GM11168 (cell line): Measurements from ENCODE around the gene CLTCL1.

Experiments
- in situ Hi-C: fragments of 300-500 bp; cut with MboI; formaldehyde crosslinking; loops from one replicate; pipeline ENCODE4 v1.12.0; 2022; ENCODE audit warnings: low sequenced_read_pairs; ENCODE audit not compliant: unreplicated experiment

The CLTCL1 gene

DNA sequence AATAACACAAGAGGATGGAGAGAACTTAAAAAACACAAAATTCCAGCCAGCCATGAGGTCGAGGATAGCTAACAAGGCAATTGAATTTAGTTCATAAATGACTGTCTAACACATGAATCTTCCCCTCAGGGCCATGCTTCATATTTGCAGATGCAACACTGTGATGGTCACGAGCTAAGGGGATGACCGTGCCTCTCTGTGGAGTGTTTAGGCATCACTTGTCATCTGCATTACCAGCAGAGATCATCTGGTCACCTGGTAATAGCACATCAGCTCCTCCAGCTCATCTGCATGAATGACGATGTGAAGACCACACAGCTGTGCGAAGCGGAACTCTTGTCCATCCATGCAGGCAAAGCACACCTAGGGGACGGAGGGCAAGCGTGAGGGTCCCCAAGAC is 92.0 kb downstream of the CLTCL1 start:
- in situ Hi-C loops = no loop called here

DNA sequence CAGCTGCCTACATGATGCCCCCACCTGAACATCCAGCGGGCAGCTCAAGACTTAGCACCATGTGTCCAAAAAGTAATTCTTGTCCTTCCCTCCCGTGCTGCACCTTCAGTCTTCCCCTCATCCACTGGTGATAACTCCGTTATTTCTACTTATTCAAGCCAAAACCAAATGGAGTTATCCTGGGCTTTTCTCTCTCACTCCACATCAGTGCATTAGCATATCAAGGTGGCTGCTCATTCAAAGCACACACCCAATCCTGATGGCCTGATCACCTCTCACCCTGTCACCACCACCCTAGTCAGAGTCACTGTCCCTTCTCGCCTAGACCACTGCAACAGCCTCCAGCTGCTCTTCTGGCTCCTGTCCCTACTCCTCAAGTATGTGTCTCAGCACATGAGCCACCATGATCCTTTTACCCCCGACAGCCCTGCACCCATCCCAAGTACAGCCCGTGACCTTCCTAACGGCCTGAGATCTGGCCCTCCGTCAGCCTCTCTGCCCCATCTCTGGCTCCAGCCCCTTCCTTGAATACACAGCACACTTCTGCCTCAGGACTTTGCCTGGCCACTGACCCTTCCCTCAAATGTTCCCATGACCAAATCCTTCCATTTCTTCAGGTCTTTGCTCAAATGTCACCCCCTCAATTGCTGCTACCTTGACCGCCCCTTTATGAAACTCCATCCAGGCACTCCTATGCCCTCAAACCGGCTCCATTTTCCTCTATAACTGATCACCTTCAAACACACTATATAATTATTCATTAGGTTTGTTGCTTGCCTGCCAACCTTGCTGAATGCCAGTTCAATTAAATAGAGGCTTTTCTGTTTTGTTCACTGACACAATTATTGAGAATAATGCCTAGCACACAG is 93.3 kb downstream of the CLTCL1 start:
- in situ Hi-C loops = no loop called here

GRCh38 chr22:19196841-19197612 is 94.5 kb downstream of the CLTCL1 start:
- in situ Hi-C loops = no loop called here

DNA sequence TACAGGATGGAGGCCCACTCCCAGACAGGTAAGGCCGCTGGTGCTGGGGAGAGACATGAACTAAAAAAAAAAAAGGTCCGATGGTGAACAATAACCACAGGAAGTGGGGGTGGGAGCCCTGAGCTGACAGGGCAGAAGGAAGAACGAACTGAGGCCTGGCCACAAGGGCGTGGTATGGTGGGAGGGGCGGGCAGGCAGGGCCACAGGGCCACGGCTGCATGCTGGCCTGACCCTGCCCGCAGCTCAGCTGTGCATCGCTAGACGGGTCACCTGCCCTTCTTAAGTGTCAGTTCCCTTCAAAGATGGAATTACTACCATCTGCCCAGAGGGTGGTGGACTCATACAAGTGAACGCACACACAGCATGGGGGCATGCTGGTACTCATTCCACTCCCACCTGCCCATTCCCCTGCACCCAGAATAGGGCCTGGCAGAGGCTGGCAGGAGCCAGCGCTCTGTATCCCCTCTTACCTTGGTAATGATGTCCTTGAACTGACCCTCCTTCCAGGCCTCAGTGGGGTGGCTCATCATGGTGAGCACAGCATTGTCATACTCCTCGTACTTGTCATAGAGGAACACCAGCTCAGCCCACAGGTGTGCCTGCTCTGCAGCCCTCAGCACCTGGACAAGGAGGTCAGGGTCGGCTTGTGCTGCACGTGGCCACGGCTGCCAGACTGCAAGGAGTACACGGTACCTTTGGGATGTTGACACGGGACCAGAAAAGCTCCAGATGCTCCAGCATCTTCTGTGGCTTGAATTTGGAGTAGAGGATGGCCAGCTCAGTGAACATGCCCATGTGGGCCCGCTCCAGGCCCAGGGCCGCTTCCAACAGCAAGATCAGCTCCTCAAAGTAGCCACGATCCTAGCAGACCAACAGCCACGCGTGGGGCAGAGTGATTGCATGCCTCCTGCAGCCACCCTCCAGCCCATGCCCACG is 95.5 kb downstream of the CLTCL1 start:
- in situ Hi-C loops = no loop called here

- in situ Hi-C loops = no loop called here
Observed at GRCh38 chr22:19194766-19195536, 96.6 kb downstream of the CLTCL1 start.

DNA sequence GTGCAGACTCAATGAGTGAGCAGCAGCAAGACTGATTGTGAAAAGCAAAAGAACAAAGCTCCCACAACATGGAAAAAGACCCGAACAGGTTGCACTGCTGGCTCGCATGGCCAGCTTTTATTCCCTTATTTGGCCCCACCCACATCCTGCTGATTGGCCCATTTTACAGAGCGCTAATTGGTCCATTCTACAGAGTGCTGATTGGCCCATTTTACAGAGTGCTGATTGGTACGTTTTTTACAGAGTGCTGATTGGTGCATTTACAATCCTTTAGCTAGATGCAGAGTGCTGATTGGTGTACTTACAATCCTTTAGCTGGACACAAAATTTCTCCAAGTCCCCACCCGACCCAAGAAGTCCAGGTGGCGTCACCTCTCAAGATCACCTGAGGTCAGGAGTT is 97.6 kb downstream of the CLTCL1 start:
- in situ Hi-C loops = no loop called here

GRCh38 chr22:19187716-19188563 is 103.6 kb downstream of the CLTCL1 start:
- in situ Hi-C loops = no loop called here

- in situ Hi-C loops = no loop called here
Observed at GRCh38 chr22:19184276-19184997, 107.1 kb downstream of the CLTCL1 start.

GRCh38 chr22:19183216-19183615 is 108.3 kb downstream of the CLTCL1 start:
- in situ Hi-C loops = no loop called here

- in situ Hi-C loops = no loop called here
Observed at GRCh38 chr22:19182472-19183157, 108.9 kb downstream of the CLTCL1 start.

DNA sequence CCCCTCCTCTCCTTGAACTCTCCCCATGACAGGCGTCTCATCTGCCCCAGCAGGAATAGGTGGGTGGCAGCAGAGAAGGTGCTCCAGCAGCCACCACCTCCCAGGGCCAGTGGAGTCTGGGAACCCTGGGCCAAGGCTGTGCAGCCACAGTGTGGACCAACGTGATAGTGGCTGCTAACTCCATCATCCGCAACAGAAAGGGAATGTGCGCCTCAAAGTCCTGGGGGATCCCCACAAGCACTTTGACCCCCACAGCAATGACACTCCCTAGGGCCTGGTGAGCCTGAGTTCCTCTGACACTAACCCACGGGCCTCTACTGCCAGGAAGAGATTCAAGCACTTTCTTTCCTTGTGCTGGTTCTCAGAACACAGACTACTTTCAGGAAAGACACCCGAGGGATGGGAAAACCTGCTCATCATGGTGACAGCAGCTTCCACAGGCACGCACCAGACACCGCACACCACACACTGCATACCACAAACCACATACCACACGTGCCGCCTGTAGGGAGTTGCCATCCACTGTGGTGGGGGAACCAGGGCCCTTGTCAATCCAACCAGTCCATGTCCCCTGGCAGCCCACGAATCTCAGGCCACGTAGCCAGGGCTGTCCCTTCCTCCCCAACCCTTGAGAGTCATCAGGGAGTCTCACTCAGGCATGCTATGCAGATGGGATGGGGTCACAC is 109.6 kb downstream of the CLTCL1 start:
- in situ Hi-C loops = no loop called here

DNA sequence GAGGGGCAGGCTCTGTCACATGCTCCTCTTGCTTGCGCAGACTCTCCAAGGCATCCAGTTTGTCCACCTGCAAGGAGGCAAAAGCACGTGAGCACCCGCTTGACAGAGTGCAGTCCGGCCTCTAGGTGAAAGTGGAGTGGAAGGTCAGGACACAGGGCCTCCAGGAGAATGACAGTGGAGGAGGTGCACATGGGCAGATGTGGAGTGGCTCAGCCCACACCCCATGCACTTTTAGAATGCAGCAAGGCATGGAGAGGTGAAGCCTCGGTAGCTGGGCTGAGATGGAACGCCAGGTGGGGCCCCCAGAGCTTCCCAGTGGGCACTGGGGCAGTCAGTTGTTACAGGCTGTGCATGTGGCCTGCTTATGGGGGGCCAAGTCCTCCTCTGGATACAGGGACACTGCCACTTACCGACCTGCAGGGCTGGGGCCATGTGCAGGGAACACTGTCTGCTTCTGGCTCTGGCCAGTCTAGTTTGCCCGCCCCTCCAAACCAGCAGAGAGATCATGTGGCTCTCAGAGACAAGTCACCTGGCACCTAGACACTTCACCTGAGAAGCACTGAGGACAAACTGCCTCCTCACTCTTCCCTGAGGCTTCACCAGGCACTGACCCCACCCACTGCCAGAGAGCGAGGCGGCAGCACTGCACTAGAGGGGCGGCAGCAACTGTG is 110.6 kb downstream of the CLTCL1 start:
- in situ Hi-C loops = no loop called here

- in situ Hi-C loops = no loop called here
Observed at GRCh38 chr22:19180234-19180633, 111.3 kb downstream of the CLTCL1 start.

DNA sequence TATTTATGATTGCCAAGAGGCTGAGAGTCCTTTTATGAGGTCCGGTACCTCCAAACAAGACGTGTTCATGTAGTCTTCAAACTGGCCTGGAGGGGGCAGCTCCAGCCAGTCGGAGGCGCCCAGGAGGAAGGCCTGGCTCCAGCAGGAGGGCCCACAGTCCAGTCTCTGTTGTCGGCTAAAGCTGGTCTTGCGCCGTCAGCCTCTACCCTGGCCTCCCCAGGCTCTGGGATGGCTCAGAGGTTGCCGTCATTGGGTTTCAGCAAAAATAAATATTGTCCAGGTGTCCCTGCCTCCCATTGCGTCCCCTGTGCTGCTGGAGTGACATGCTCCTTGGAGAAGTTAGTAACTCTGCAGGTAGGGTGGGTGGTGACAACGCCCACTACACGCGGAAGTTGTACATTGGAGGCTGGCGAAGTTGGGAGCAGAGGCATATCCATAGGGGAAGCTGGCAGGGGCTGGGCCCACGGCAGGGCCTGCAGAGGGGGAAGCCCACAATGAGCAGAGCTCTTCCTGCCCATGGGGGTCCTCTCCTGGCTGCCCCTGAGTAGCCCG is 111.9 kb downstream of the CLTCL1 start:
- in situ Hi-C loops = no loop called here

- in situ Hi-C loops = no loop called here
Observed at GRCh38 chr22:19178657-19179496, 112.6 kb downstream of the CLTCL1 start, which contains the start of gene SLC25A1. SLC25A1 (minus strand) TSS chr22:19178736; CDS start chr22:19178673, 63 bp downstream.
